Stimulated activated CD8-positive, alpha-beta memory T cell treated with anti-CD3 and anti-CD28 coated beads, Interleukin-15, amount 100 ng/mL, for 1 hour (primary cell): Measurements from ENCODE around the gene CCDC93.
"Not testable (repeated sequence)": the region's sequence is repeated elsewhere in the genome, so short reads cannot be mapped to it uniquely, and the experiment has no call there.

Experiments used
- DNase-seq: peaks from one replicate; pipeline ENCODE4 v3.0.0-alpha.2; 2020; ENCODE audit warnings: low read depth

CCDC93 gene

DNA sequence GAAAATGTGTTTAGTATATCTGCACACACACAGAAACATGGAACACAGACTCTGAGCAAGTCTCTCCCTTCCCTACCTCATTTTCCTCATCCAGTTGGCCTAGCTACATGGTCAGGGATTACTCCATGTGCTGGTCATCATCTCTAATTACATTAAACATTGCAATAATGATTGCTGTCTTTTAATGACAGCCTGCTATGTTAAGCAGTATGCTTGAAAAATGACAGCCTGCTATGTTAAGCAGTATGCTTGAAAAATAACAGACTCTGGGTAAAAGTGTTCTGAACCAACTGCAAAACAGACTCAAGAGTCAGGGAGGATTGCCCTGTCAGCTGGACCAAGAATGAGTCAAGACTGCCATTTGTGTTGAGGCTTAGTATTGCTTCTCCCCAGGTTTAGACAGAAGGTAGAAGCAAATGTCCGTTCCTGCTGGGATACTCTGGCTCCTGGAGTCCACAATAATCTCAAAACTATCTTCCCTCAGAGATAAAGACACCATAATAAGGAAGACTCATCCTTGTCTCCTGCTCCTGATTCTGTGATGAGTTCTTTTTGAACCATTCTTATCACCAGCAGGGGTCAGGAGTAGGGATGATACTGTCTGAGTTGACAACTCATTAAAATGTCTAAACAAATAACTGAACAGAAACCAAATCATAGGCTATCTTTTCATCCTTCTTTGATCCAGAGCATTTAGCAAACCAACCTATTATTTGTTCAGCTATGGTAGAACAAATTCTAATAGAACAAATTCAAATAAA lies 57.7 kb downstream of the CCDC93 start:
- DNase-seq: no peak

DNA sequence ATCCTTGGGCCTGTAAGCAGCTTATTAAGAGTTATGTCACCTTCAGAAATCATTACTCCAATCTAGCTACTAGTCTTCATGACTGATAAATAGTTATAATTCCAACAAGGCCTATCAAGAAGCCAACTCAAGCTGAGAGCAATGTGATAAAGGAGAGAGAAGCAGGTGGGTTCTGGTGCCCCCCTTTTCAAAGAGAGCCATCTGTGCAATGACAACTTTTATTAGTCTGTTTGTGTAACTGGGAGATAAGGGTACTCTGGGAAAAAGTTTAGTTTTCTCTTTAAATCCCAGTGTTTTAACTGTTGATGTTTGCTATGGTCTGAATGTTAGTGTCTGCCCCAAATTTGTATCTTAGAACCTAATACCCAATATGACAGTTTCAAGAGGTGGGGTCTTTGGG lies 60.6 kb downstream of the CCDC93 start:
- DNase-seq: no peak

GRCh38 chr2:117952701-117953100 lies 61.2 kb downstream of the CCDC93 start:
- no peak for DNase-seq

DNA sequence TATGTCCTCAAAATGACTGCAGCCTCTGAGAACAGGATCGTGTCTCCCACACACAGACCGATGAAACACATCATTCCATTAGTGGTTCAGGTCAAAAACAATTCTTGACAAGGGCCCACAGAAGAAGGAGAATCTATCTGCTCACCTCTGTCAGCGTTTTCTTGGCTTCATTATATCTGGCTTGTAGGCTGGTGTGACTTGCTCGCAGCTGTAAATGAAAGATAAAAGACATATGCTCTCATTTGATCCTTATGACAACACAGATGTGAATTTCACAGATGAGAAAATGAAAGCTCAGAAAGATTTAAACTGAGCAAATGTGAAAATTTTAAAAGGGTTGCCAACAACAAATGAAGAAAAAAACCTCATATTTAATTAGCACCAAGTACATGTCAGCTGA lies 61.6 kb downstream of the CCDC93 start:
- DNase-seq: no peak

DNA sequence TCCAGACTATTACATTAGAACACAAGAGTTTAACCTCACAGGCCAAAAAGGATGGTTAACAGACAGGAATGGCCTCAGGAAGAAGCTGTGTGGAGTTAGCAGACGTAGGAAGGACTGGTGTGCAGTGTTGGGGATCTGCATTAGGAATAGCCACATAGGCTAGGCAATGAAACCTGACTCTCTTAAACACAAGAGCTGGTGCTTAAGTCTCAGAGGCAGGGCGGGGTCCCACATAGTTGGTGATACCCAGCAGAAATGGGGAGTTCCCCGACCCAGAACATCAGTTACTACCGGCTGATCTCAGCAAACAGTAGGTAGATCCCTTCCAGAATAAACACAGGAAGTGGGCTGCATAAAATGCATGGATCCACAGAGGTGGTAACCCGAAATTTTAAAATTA lies 64.1 kb downstream of the CCDC93 start:
- no peak for DNase-seq

DNA sequence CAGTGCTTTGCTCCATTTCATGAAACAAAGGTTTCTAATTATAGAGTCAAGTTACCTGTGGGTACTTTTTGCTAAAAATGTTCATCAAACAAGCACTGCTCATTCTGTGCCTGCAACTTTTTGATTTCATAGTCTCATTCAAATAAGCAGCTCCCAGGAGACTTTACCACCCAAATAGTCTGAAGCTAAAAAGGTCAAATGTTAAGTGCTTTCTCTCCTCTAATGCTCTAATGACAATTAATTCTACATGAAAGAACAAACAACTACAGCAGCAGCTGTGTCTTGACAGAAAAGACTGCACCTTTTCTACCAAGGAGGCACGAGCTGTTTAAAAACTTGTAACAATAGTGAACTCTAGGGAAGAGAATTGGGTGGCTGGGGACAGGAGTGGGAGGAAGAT lies 65.3 kb downstream of the CCDC93 start:
- no peak for DNase-seq

GRCh38 chr2:117945296-117945695 lies 68.6 kb downstream of the CCDC93 start:
- no peak for DNase-seq

- no peak for DNase-seq
These were observed 69.1 kb downstream of the CCDC93 start for GRCh38 chr2:117944816-117945215.

DNA sequence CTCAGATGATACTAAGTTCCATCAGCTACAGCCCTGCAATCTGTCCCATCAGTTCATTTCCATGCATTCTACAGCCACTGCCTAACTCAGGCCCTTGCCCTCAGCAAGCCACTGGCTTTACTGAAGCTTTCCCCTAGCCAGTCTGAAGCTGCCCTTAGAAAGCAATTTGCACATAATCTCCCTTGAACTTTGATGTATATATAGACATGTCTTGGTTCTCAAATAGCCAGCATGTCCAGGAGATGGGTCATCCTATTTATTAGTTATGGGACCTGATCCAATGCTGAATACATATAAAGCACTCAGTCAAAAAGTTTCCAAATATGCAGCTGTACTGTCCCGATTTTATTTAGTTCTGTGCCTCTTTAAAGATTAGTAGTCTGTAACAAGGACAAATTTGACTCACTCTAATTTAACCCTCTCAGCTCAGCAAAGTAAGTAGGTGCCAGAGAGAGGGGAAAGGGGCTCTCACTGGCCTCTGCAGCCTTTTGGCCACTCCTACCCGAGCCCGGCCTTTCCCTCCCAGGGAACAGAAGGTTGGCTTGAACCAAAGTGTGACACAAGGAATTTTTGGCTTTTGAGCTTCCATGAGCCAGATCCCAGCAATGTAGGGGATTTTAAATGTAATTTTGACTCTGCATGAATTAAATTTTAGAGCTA lies 70.7 kb downstream of the CCDC93 start:
- DNase-seq: no peak

DNA sequence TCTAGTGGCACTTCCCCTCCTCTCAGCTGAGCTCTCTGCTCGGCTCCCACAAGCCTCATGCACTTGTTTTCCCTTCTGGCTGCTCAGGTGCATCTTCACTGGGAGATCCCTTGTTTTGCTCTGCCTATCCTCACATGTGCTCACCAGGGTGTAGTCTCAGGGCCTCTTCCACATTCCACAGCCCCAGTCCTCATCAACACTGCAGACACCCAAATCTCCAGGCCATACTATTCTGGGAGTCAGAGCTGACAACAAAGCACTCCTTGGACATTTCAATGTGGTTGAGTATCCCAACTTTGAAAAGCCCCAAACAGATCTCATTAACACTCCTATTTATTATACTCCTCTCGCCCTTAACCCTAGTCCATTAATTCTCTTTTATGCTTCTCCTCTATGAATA lies 71.3 kb downstream of the CCDC93 start:
- DNase-seq: no peak

GRCh38 chr2:117941693-117942092 lies 72.2 kb downstream of the CCDC93 start:
- DNase-seq: no peak

DNA sequence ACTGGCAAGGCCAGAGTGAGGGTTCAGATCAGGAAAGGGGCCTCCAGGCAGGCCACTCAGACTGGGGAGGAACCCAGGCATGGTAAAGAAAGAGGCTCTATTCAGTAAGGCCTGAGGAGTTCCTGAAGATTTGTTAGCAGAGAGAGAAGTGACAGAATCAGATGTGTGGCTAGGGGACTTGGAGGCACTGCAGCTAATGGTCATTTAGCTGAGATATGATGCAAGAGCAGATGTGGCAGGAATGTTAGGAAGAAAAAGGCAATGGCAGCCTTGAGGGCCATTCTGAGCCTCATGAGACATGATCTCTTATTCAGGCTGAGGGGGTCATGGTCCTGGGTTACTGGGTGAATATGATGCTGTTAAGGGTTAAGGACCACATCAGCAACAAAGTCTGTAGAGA lies 73.4 kb downstream of the CCDC93 start:
- DNase-seq: no peak

GRCh38 chr2:117938611-117939010 lies 75.3 kb downstream of the CCDC93 start:
- no peak for DNase-seq

DNA sequence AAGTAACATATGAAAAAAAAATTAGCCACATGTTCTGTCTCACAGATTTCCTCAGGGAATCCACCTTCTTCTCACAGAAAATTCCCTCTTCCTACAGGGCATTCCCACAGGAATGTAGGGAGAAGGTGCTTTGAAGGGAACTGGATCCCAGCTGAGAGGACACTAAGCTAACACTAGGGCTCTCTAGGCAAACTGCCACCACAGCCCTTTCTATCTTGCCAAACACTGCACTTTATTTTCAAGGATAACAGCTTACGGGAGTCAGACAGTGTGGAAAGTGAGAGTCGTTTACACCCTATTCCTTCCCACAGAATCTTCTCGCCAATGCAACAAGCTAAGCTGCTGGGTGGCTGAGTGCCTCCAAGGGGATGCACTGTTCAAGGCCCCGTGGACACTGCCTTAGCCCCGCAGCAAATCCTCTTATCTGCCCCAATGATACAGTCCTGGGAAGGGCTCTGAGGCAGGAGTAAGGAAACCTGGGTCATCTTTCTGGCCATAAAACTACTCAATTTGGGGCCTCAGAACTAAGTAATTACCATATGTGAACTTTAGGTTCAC lies 76.9 kb downstream of the CCDC93 start:
- DNase-seq: no peak

GRCh38 chr2:117935954-117936353 lies 77.9 kb downstream of the CCDC93 start:
- no peak for DNase-seq

- no peak for DNase-seq
These were observed 78.4 kb downstream of the CCDC93 start for GRCh38 chr2:117935456-117935855.

DNA sequence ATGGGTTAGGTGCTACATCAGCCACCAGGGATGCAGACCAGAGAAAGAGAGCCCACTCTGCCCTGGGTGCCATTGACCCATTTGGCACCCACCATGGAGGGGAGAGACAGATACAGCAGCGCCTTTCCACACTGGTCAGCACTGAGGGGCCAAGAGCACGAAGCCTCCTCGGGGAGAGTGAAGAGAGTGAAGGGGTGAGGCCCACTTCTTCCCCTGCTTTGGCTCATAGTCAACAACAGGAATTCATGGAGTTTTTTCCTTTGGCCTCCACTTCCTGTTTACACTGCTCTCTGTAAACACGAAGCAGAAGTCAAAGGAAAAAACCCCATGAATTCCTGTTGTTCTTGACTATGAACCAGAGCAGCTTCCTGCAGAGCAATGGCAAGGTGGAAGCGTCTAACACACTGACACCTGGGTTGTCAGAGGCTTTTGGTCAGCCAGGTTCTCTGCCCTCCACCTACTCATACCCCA lies 80.0 kb downstream of the CCDC93 start:
- DNase-seq: no peak

GRCh38 chr2:117931978-117932377 lies 81.9 kb downstream of the CCDC93 start:
- no peak for DNase-seq

DNA sequence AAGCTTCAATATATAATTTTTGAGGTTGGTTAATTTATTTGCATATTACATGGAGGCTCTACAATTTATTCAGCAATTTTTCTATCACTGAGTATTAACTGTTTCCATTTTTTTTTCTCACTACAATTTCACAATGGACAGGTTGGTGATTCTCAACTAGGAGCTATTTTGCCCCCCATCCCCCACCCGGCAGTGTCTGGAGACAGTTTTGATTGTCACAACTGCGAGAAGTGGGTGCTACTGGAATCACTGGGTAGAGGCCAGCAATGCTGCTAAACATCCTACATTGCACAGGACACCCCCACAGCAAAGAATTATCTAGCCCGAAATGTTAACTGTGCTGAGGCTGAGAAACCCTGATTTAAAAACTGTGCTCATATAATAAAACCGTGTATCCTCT lies 82.6 kb downstream of the CCDC93 start:
- no peak for DNase-seq

DNA sequence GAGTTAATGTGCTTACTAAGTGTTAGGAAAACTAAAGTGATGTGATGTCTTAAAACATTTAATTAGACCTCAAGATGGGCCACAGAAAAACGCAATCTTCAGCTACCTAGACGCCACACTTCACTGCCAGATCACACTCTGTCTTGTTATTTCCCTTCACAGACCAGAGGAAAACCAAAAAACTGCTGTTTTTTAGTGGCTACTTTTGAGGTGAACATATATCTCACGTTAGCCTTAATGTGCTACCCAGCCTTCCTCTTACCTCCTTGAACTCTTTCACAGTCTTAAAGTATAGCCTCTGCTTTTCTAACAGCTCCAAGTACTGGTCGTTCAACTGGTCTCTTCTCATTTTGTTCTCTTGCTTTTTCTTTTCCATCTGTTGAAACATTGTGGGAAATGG lies 83.1 kb downstream of the CCDC93 start:
- DNase-seq: no peak

DNA sequence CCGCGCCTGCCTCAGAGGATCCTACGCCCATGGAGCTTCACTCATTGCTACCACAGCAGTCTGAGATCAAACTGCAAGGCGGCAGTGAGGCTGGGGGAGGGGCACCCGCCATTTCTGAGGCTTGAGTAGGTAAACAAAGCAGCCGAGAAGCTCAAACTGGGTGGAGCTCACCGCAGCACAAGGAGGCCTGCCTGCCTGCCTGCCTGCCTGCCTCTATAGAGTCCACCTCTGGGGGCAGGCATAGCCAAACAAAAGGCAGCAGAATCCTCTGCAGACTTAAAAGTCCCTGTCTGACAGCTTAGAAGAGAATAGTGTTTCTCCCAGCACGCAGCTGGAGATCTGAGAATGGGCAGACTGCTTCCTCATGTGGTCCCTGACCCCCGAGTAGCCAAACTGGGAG lies 90.4 kb downstream of the CCDC93 start:
- DNase-seq: not testable (repeated sequence)

DNA sequence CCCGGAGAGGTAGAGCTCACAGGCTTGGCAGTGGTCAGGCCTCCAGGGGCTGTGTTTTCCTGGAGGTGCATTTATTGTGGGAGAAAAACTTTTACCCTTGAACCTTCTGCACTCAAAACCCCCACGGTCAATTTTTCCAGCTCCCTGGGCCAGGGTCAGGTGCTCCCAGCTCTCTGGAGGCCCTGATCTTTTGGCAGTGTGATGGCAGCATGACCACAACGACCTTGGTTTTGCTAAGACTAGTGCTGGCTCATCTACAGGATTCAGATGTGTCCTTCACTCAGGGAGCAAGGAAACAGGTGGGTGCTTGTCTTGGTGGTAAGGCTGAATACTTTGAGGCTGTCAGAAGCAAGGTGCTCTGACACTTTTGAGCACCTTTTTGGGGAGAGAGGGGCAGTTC lies 92.3 kb downstream of the CCDC93 start:
- DNase-seq: no peak

DNA sequence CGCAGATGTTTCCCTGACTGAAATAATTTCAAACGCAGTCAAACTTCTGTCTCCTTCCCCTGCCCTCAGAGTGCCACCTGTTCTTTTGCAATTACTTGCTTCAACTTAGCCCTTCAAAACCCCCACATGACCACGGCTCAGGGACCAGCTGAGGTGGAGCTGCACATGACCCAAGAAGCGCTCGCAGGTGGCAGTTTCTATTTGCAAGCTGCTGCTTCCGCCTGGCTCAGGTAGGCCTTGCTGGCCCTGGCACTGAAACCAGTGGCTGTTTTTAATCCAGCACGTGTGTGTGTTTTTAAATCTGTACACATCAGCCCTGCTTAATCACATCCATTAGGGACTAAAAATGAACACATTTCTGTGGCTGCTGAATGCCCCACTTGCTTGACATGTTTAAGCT lies 95.3 kb downstream of the CCDC93 start:
- DNase-seq: no peak
